ENCODE data around the gene SETD5.
A peak's percentile ranks its signal among the peaks of the same experiment; 100 is the strongest.

The SETD5 gene

GRCh38 chr3:9388142-9388541 lies 9.3 kb upstream of the SETD5 start:
- no peak for DNase-seq

GRCh38 chr3:9388562-9389272 lies 8.7 kb upstream of the SETD5 start:
- DNase-seq: no peak

GRCh38 chr3:9390265-9390888 lies 7.0 kb upstream of the SETD5 start:
- no peak for DNase-seq

GRCh38 chr3:9392041-9392440 lies 5.4 kb upstream of the SETD5 start:
- DNase-seq: no peak

GRCh38 chr3:9395570-9396300 lies 1.7 kb upstream of the SETD5 start:
- DNase-seq: no peak

- DNase-seq: peak; percentile 85
Measured at GRCh38 chr3:9396301-9396631, 1.1 kb upstream of the SETD5 start.

GRCh38 chr3:9396632-9397331 lies 633 bp upstream of the SETD5 start:
- peak; percentile 98 for DNase-seq

GRCh38 chr3:9397906-9398699 lies 688 bp downstream of the SETD5 start:
- peak; percentile 36 for DNase-seq

GRCh38 chr3:9398700-9399336 lies 1.4 kb downstream of the SETD5 start:
- DNase-seq: peak; percentile 60

- no peak for DNase-seq
Measured at GRCh38 chr3:9399337-9399703, 1.9 kb downstream of the SETD5 start.

GRCh38 chr3:9399746-9400145 lies 2.3 kb downstream of the SETD5 start:
- no peak for DNase-seq

- DNase-seq: no peak
Measured at GRCh38 chr3:9400616-9401015, 3.2 kb downstream of the SETD5 start.

GRCh38 chr3:9401986-9402385 lies 4.6 kb downstream of the SETD5 start:
- DNase-seq: no peak

- DNase-seq: no peak
Measured at GRCh38 chr3:9402410-9403228, 5.2 kb downstream of the SETD5 start.

GRCh38 chr3:9403463-9403862 lies 6.0 kb downstream of the SETD5 start:
- DNase-seq: no peak

GRCh38 chr3:9404680-9405079 lies 7.3 kb downstream of the SETD5 start:
- peak; percentile 28 for DNase-seq

- no peak for DNase-seq
Measured at GRCh38 chr3:9405756-9406155, 8.3 kb downstream of the SETD5 start.

- no peak for DNase-seq
Measured at GRCh38 chr3:9406856-9407626, 9.6 kb downstream of the SETD5 start.

- no peak for DNase-seq
Measured at GRCh38 chr3:9408061-9408460, 10.6 kb downstream of the SETD5 start.

- no peak for DNase-seq
Measured at GRCh38 chr3:9408546-9408945, 11.1 kb downstream of the SETD5 start.

Data from CD4-positive, alpha-beta T cell treated with Interleukin-12 subunit alpha and Interleukin-12 subunit beta, for 1 hour (primary cell).